Ovary (tissue), 3 donors: ENCODE data around the gene UBE2L3.
"Not testable (repeated sequence)": the region's sequence is repeated elsewhere in the genome, so short reads cannot be mapped to it uniquely, and the experiment has no call there.

Experiments
- EP300 ChIP-seq: sonication (generic); formaldehyde crosslinking; IDR thresholded peaks from one replicate; pipeline ENCODE4 v1.6.1; 2017; ENCODE audit warnings: antibody characterized with exemption
- POLR2A ChIP-seq: fragments of 450-650 bp; IDR thresholded peaks from one replicate; pipeline ENCODE4 v1.6.1; 2017; ENCODE audit warnings: antibody characterized with exemption, mild to moderate bottlenecking, moderate library complexity
- TF ChIP-seq, protein P1 (sequence below), 3 donors: fragments of 450-650 bp in 2 of 3; fragments of 200-600 bp in 1 of 3; IDR thresholded peaks; one replicate each; pipeline versions ENCODE4 v1.5.1 to v1.8.0; 2016 to 2022; ENCODE audit warnings: antibody characterized with exemption in 3 of 3, mild to moderate bottlenecking in 1 of 3
- donor health status: DM: no; HTN: no; CAD: no.

DNA sequence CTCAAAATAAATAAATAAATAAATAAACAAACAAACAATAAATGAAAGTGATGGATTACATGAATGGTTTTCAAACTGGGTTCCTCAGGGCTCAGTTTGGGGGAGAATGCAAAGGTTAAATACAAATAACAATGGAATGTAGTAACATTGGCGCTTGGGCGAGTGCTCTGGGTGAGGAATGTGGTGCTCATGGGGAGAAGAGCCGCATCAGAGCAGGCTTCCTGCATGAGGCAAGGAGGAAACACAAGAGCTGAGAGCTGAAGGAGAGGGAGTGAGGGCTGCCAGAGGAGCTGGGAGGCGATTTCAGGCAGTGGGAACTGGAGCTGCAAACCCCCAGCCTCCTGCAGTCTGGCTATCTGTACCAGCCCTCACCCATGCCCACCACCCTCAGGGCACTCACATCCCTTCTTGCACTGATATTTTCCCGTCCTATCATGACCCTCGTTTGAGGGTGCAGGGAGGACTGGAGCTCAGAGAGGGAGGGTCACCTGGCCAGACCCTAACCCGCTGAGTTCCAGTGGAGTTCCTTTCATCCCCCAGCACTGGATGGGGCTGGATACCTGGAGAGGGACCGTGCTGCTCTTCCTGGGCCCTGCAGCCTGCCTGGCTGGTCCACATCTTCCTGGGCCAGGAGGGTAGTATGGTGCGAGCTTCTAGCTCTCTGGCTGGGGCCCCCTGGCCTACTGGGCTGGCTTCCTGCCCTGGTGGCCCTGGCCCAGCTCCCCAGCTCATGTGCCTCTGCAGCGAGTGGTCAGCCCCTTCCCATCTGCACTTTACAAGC is 8.0 kb upstream of the UBE2L3 start:
- TF ChIP-seq, protein P1, sequence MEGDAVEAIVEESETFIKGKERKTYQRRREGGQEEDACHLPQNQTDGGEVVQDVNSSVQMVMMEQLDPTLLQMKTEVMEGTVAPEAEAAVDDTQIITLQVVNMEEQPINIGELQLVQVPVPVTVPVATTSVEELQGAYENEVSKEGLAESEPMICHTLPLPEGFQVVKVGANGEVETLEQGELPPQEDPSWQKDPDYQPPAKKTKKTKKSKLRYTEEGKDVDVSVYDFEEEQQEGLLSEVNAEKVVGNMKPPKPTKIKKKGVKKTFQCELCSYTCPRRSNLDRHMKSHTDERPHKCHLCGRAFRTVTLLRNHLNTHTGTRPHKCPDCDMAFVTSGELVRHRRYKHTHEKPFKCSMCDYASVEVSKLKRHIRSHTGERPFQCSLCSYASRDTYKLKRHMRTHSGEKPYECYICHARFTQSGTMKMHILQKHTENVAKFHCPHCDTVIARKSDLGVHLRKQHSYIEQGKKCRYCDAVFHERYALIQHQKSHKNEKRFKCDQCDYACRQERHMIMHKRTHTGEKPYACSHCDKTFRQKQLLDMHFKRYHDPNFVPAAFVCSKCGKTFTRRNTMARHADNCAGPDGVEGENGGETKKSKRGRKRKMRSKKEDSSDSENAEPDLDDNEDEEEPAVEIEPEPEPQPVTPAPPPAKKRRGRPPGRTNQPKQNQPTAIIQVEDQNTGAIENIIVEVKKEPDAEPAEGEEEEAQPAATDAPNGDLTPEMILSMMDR (IDR thresholded peaks at IDR 0.05), result not testable (repeated sequence)
- TF ChIP-seq POLR2A, EP300: not testable (repeated sequence)
